ENCODE data around the gene GDF9. TPM values are rescaled to one million over a fixed set of nuclear protein-coding genes. Genes with fewer than 3 reads are reported as not detected.

The GDF9 gene
- total RNA-seq, 3 donors from 2014 or later (not counting 1 experiment from before 2014, with no cell fraction given) = 0.53 to 0.78 (median 0.57) TPM

DNA sequence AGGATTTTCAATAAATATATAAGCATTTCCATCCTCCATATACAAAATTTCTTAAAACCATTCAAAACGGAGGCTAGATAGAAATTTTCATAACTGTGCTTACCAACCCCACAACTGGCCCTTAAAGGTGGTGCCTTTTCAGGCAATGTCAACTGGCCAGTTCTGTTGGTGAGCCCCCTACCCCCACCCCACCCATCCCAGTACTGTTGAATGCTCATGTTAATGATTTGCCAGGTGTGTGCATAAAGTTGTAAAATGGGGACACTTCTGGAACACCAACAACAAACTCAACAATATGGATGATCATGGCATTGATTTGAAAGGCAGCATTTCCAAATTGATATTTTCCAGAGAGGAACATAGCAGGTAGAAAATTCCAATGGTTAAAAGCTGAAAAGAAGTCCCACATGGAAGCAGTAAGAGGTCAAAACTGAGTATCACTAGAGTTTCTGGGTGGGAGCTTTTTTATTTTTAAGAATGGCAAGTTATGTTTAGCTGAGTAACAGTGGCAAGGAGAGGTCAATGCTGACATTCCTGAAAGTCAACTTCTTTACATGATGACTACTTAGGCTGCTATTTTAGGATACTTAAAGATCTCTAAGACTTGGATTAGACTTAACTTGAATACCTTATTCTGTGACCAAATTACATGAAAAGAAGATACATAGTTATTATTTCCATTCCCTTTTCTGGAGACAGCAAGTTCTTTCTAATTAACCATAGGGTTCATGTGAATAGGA lies 9.9 kb upstream of the GDF9 start:
- ATAC-seq (no peak), DNase-seq (no peak)
- WGBS (ENCODE audit: insufficient coverage) = 100% methylated on average over 1 of the region's 1 CpG
- H3K9me3 ChIP-seq (ENCODE audit: control insufficient read depth, insufficient read depth, low read length) = no peaks in the 10 kb centered on the region
- H3K27ac ChIP-seq (ENCODE audit: low read length) = no peak overlapping the region
- H3K27me3 ChIP-seq (ENCODE audit: control insufficient read depth, insufficient read depth, low read length) = no peaks in the 10 kb centered on the region
- Mint-ChIP-seq H3K27me3 (ENCODE audit: low read depth in 2 of 2) (no peaks in the 10 kb centered on the region), H3K27ac (no peak overlapping the region), H3K4me1 (no peaks in the 10 kb centered on the region), H3K4me3 (no peak overlapping the region), H3K36me3 (no peaks in the 10 kb centered on the region), H3K9me3 (no peaks in the 10 kb centered on the region)
- no peaks in the 10 kb centered on the region for H3K4me1 ChIP-seq (ENCODE audit: control insufficient read depth, insufficient read depth, low read length)
- TF ChIP-seq, protein P1, sequence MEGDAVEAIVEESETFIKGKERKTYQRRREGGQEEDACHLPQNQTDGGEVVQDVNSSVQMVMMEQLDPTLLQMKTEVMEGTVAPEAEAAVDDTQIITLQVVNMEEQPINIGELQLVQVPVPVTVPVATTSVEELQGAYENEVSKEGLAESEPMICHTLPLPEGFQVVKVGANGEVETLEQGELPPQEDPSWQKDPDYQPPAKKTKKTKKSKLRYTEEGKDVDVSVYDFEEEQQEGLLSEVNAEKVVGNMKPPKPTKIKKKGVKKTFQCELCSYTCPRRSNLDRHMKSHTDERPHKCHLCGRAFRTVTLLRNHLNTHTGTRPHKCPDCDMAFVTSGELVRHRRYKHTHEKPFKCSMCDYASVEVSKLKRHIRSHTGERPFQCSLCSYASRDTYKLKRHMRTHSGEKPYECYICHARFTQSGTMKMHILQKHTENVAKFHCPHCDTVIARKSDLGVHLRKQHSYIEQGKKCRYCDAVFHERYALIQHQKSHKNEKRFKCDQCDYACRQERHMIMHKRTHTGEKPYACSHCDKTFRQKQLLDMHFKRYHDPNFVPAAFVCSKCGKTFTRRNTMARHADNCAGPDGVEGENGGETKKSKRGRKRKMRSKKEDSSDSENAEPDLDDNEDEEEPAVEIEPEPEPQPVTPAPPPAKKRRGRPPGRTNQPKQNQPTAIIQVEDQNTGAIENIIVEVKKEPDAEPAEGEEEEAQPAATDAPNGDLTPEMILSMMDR (IDR thresholded peaks at IDR 0.05) = no peak
- H3K4me3 ChIP-seq (ENCODE audit: low read length) = no peak overlapping the region
- H3K36me3 ChIP-seq (ENCODE audit: control insufficient read depth, insufficient read depth, low read length) = peaks cover 49% of the 10 kb centered on the region
- intact Hi-C loops (cut with micrococcal nuclease) = no loop called here

DNA sequence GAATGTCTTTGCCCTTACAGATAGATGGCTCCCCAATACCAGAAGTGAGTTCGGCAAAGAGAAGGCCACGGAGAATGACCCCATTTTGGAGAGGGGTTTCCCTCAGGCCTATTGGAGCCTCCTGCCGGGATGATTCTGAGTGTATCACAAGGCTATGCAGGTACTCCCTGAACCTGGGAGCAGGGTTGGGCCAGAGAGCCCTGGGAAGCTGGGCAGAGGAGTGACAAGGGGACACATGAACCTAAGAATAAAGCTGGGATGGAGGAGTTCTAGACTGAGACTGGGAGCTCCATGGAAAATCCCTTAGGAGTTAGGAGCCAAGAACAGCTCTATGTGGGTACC lies 7.6 kb upstream of the GDF9 start:
- no peak overlapping the region for H3K4me3 Mint-ChIP-seq
- no peak for DNase-seq
- H3K27ac ChIP-seq (ENCODE audit: low read length) = no peak overlapping the region
- H3K4me1 ChIP-seq (ENCODE audit: control insufficient read depth, insufficient read depth, low read length) = no peaks in the 10 kb centered on the region
- no peaks in the 10 kb centered on the region for H3K4me1 Mint-ChIP-seq
- H3K4me3 ChIP-seq (ENCODE audit: low read length) = no peak overlapping the region
- no peak for ATAC-seq
- H3K9me3 Mint-ChIP-seq = no peaks in the 10 kb centered on the region
- 93% methylated on average over 3 of the region's 3 CpGs for WGBS (ENCODE audit: insufficient coverage)
- H3K36me3 ChIP-seq (ENCODE audit: control insufficient read depth, insufficient read depth, low read length) = peaks cover 32% of the 10 kb centered on the region
- intact Hi-C loops (cut with micrococcal nuclease) = no loop called here
- H3K27me3 Mint-ChIP-seq (ENCODE audit: low read depth in 2 of 2) = no peaks in the 10 kb centered on the region
- H3K27ac Mint-ChIP-seq = peak overlapping the region; percentile 21 to 32
- TF ChIP-seq, protein P1 (IDR thresholded peaks at IDR 0.05) = no peak
- H3K27me3 ChIP-seq (ENCODE audit: control insufficient read depth, insufficient read depth, low read length) = no peaks in the 10 kb centered on the region
- no peaks in the 10 kb centered on the region for H3K9me3 ChIP-seq (ENCODE audit: control insufficient read depth, insufficient read depth, low read length)
- H3K36me3 Mint-ChIP-seq = no peaks in the 10 kb centered on the region

DNA sequence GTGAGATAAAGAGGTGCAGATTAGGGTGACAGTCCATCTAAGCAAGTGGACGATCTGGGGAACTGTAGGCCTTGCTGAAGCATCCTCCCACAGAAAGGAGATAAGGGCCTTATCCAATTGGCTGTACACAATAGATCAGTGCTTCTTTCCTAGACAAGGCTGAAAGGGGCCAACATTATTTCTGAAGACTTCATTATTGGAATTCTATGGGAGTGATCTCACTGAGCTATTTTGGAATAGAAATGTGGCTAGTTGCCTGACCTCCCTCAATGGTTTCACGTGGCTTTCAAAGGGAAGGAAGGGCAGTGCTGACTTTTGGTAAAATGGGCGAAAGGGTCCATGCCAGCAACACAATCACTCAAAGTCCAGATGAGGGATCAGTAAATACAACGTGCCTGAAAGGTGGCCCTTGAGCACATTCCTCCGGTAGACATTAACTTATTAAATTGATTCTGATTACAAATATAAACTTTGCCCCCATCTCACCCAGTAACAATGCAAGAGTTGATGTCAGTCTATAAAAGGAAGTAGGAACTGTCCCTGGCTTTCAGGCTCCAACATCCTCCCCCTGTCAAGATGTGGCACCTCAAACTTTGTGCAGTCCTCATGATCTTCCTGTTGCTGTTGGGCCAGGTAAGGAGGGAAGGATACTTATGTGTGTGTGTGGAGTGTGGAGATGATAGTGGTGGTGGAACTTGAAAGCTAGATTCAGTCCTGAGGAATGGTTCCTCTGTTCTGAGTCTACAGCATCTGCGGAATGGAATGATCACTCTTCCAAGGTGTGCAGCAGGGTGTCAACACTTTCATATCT lies 7.1 kb upstream of the GDF9 start, which contains the start of gene LEAP2:
Gene LEAP2, plus strand, starts transcription at position 550 of the 811 bp plus-strand sequence. Its CDS starts 27 bp downstream, at position 577.
- no peaks in the 10 kb centered on the region for H3K36me3 Mint-ChIP-seq
- Histone ChIP-seq H3K27me3 (ENCODE audit: control insufficient read depth, insufficient read depth, low read length) (no peaks in the 10 kb centered on the region), H3K36me3 (ENCODE audit: control insufficient read depth, insufficient read depth, low read length) (peaks cover 28% of the 10 kb centered on the region), H3K9me3 (ENCODE audit: control insufficient read depth, insufficient read depth, low read length) (no peaks in the 10 kb centered on the region), H3K4me1 (ENCODE audit: control insufficient read depth, insufficient read depth, low read length) (no peaks in the 10 kb centered on the region), H3K27ac (ENCODE audit: low read length) (no peak within 1 kb of the TSS), H3K4me3 (ENCODE audit: low read length) (no peak within 1 kb of the TSS)
- WGBS (ENCODE audit: insufficient coverage) = 97% methylated on average over 5 of the region's 6 CpGs
- ATAC-seq (no peak), DNase-seq (no peak)
- H3K27me3 Mint-ChIP-seq (ENCODE audit: low read depth in 2 of 2) = no peaks in the 10 kb centered on the region
- no peaks in the 10 kb centered on the region for H3K9me3 Mint-ChIP-seq
- H3K4me3 Mint-ChIP-seq = no peak within 1 kb of the TSS
- no peaks in the 10 kb centered on the region for H3K4me1 Mint-ChIP-seq
- intact Hi-C loops (cut with micrococcal nuclease) = no loop called here
- TF ChIP-seq, protein P1 (IDR thresholded peaks at IDR 0.05) = no peak
- H3K27ac Mint-ChIP-seq = peak within 1 kb of the TSS; percentile 21 to 32
